Left forelimb (tissue), 1 donor: Measurements from ENCODE around the gene FLACC1.
"Not testable (repeated sequence)": the region's sequence is repeated elsewhere in the genome, so short reads cannot be mapped to it uniquely, and the experiment has no call there.

Experiments
- DNase-seq: peaks from one replicate; pipeline ENCODE4 v3.0.0-alpha.2; 2018; ENCODE audit warnings: low spot score

The FLACC1 gene

GRCh38 chr2:201349601-201350000 is 7.5 kb downstream of the FLACC1 start:
- DNase-seq, result no peak

- DNase-seq, result no peak
Measured at GRCh38 chr2:201348758-201349157, 8.4 kb downstream of the FLACC1 start.

- no peak for DNase-seq
Measured at GRCh38 chr2:201347138-201347537, 10.0 kb downstream of the FLACC1 start.

- no peak for DNase-seq
Measured at GRCh38 chr2:201345625-201346213, 11.4 kb downstream of the FLACC1 start.

DNA sequence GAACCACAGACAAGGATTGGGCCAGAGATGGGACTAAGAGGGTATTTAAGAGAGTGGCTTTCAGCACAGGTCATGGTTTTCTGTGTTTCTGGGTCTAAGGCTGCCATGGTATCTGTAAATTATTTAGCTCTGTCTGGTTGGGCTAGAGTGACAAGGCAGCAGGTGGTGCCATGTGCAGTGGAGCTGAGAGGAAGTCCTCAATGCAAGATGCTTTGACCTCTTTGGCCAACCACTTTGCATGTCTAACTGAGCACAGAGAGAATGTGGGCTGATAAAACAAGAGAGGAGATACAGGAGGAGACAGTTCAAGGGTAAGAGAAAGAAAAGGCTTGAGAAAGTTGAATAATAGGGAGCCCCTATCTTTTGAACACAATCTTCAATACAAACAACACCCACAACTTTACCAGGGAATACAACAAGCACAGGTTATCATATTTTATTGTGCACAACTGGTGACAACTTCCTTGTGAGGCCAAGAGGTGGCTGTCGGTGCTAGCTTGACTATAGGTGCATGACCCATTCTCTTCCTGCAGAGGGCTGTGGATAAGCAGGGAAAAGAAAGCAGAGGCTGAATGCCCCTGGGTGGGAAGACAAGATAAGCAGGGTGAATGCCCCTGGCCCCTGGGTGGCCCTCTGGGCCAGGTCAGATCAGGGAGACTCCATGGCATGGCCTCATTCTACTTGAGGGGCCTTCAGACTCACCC is 12.3 kb downstream of the FLACC1 start:
- no peak for DNase-seq

GRCh38 chr2:201343559-201343958 is 13.6 kb downstream of the FLACC1 start:
- DNase-seq, result no peak

DNA sequence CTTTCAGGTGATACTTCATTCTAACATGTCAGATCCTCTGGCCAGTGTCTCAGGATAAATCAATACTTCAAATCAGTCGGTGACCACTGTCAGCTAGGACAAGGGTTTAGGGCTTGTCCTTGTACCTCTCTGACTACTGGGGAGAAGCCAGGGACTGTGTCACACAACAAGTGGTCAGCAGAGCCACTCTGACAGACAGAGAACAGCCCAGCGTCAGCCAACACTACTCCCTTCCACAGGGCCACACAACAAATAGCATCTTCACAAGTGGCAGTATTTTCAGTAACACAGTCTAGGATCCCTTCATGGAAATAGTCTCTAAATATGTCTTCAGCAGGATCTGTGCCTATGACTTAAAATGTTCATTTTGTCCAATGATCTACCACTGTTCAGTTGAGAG is 14.2 kb downstream of the FLACC1 start:
- no peak for DNase-seq

- no peak for DNase-seq
Measured at GRCh38 chr2:201329409-201329808, 27.7 kb downstream of the FLACC1 start.

DNA sequence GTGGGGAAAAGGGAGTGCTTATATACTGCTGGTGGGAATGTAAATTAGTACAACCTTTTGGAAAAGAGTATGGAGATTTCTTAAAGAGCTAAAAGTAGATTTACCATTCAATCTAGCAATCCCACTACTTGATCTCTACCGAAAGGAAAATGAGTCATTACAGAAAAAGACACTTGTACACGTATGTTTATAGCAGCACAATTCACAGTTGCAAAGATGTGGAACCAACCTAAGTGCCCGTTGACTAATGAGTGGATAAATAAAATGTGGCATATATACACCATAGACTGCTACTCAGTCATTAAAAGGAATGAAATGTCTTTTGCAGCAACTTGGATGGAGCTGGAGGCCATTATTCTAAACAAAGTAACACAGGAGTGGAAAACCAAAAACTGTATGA is 29.5 kb downstream of the FLACC1 start:
- no peak for DNase-seq

- DNase-seq, result no peak
Measured at GRCh38 chr2:201322772-201323171, 34.4 kb downstream of the FLACC1 start.

DNA sequence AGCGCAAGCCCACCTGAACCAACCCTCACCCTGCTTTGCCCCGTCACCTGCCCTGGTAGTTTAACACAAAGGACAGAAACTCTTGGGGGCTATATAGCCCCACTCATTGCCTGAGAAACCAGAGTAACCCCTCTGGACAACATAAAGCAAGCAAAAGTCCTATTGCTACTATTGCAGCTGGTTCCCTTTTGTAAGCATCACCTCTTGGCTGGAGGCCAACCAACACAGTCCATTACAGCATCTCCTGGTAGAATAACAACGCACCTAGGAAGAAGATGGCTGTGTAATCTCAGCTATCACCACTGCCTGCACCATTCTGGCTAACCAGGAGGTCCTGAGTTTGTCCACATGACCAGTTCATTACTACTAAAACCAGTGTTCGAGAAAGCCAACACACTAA is 36.4 kb downstream of the FLACC1 start:
- no peak for DNase-seq

DNA sequence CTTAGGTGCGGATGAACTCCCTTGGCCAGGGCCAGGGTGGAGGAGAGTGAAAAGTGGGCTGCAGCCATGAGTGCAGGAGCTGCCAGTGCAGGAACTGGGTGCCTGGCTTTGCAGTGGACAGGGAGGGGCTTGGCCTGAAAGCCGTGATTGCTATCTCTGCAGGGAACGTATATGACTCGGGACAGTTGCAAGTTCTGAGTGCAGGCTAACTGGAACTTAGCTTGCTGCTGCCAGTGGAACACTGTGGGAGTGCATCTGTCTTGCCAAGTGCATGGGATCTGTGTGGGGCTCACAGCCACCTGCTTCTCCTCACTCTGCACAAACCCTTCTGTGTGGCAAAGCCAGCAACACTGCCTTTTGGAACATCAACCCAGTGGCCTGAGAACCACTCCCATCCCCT is 36.9 kb downstream of the FLACC1 start:
- no peak for DNase-seq

GRCh38 chr2:201319511-201319910 is 37.6 kb downstream of the FLACC1 start:
- no peak for DNase-seq

- no peak for DNase-seq
Measured at GRCh38 chr2:201313362-201313761, 43.8 kb downstream of the FLACC1 start.

GRCh38 chr2:201308914-201309313 is 48.2 kb downstream of the FLACC1 start:
- DNase-seq, result no peak

DNA sequence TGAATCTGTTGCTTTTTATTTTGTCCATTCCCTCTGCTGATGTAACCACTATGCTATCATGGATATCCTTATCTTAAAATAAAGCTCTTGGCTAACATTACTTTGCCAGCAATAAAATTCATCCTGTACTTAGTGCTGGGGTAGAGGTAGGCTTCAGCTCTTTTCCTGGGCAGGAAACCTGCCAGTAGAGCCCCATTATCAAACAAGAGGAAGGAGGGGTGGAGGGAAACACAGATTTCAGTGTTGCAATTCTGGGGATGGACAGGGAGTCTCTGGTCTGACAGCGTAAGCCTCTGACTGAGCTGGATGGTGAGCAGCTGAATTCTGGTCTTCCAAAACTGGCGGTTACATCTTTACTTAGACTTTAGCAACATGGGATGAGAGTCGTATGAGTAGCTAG is 49.3 kb downstream of the FLACC1 start:
- no peak for DNase-seq

DNA sequence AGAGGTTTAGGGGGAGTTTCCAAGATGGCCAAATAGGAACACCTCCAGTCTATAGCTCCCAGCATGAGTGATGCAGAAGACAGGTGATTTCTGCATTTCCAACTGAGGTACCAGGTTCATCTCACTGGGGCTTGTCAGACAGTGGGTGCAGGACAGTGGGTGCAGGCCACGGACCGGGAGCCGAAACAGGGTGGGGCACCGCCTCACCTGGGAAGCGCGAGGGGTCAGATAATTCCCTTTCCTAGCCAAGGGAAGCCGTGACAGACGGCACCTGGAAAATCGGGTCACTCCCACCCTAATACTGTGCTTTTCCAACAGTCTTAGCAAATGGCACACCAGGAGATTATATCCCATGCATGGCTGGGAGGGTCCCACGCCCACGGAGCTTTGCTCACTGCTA is 57.2 kb downstream of the FLACC1 start:
- not testable (repeated sequence) for DNase-seq

- no peak for DNase-seq
Measured at GRCh38 chr2:201298462-201299052, 58.6 kb downstream of the FLACC1 start.

GRCh38 chr2:201290457-201291148 is 66.5 kb downstream of the FLACC1 start:
- not testable (repeated sequence) for DNase-seq

- DNase-seq, result no peak
Measured at GRCh38 chr2:201285499-201285898, 71.6 kb downstream of the FLACC1 start.

DNA sequence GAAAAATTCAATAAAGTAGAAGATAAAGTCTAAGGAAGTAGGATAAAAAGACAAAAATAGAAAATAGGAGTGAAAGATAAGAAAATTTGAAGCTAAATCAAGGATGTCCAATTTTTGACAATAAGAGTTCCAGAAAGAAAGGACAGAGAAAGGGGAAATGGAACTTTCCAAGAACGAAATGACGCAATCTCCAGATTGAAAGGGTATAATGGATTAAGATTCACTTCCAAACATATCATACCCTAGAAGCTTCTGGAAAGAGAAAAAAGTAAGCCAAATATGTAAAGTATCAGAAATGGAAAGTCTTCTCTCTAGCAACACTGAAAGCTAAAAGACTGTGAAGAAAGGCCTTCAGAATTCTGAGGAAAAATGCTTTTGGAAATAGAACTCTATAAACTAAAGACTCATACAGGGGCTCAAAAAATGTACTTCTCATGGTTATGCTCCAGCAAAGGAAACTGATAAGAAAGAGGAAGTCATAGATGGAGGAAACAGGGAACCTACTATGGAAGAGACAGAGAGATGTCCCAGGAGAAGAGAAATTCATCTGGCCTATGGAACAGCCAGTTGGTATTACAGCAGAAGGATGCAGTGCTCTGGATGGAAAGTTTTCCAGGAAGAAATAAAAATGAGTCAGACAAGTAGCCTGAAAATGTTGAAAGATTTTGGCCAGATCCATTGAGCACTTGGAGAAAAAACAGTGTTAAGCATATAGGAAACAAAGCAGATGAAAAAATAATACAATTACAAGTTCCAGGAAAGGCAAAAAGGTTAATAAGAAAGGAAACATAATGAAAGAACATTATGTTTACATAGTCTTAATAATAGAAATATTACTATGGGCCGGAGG is 76.7 kb downstream of the FLACC1 start:
- DNase-seq, result no peak

DNA sequence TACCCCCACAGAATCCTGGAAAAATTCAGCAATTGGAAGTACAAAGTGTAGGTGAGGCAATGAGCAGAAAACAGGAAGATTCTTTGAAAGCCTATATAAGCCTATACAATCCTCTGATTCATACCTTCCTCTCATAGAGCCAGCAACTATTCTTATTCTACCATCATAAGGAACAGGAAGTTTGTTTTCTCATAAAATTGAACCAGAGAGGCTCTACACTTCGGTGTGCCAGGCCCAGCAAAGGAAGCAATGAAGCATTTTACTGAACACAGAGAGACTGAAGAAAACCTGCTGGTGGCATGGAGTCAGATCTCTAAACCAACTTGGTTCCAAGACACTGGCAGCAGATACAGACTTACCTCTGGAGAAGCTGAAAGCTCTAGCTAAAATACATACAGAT is 78.1 kb downstream of the FLACC1 start:
- no peak for DNase-seq
